DND-41 (cell line): ENCODE results near the gene HOOK2.

Experiments used
- CTCF ChIP-seq: IDR thresholded peaks from 2 replicates; pipeline ENCODE4 v1.5.1; 2012; ENCODE audit warnings: borderline replicate concordance, low read length, moderate library complexity, mild to moderate bottlenecking; ENCODE audit not compliant: poor library complexity, severe bottlenecking; ENCODE audit errors: extremely low read depth
- EZH2 ChIP-seq: IDR thresholded peaks from 3 replicates; pipeline ENCODE4 v1.6.1; 2012; ENCODE audit warnings: borderline replicate concordance, low read depth, mild to moderate bottlenecking, moderate library complexity, low read length, inconsistent platforms; ENCODE audit not compliant: severe bottlenecking

- TF ChIP-seq EZH2 (no peak), CTCF (no peak)
These were observed 12.1 kb upstream of the HOOK2 start for GRCh38 chr19:12787458-12787857.
